SK-N-MC (cell line): ENCODE measurements around the gene TRIM41.

Source experiments
- EZH2 ChIP-seq: fragments of 200-600 bp; sonication (generic); IDR thresholded peaks from one replicate; pipeline ENCODE4 v1.6.1; 2017; ENCODE audit warnings: antibody characterized with exemption
- POLR2AphosphoS5 ChIP-seq: IDR thresholded peaks from 2 replicates; pipeline ENCODE4 v1.6.1; 2012; ENCODE audit warnings: mild to moderate bottlenecking, low read depth, low read length, borderline replicate concordance

- TF ChIP-seq POLR2AphosphoS5 (no peak), EZH2 (no peak)
Measured at GRCh38 chr5:181258576-181258975, 35.5 kb downstream of the TRIM41 start.
